ENCODE measurements around the gene TRNAU1AP.

The TRNAU1AP gene

DNA sequence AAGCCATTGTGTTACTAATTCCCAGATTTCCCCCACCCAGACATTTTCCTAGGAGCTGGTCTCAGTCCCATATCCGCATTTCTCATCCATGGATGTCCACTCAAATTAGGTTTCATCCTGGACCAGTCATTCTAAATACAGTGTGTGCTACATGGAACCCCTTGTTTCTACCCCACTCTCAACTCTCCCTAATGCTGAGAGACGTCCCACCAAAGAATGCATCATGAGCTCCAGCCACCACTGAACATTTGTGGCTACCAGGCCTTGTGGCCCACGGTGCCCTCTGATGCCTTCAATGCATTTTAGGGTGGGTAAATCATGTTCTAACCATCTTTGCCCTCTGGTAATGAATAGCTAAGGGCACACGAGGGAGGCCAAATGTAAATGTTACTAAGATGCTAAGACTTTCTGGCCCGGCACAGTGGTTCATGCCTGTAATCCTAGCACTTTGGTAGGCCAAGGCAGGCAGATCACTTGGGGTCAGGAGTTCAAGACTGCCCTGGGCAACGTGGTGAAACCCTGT lies 25.9 kb downstream of the TRNAU1AP start:
- TF ChIP-seq, protein P1, sequence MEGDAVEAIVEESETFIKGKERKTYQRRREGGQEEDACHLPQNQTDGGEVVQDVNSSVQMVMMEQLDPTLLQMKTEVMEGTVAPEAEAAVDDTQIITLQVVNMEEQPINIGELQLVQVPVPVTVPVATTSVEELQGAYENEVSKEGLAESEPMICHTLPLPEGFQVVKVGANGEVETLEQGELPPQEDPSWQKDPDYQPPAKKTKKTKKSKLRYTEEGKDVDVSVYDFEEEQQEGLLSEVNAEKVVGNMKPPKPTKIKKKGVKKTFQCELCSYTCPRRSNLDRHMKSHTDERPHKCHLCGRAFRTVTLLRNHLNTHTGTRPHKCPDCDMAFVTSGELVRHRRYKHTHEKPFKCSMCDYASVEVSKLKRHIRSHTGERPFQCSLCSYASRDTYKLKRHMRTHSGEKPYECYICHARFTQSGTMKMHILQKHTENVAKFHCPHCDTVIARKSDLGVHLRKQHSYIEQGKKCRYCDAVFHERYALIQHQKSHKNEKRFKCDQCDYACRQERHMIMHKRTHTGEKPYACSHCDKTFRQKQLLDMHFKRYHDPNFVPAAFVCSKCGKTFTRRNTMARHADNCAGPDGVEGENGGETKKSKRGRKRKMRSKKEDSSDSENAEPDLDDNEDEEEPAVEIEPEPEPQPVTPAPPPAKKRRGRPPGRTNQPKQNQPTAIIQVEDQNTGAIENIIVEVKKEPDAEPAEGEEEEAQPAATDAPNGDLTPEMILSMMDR (IDR thresholded peaks at IDR 0.05), result no peak

DNA sequence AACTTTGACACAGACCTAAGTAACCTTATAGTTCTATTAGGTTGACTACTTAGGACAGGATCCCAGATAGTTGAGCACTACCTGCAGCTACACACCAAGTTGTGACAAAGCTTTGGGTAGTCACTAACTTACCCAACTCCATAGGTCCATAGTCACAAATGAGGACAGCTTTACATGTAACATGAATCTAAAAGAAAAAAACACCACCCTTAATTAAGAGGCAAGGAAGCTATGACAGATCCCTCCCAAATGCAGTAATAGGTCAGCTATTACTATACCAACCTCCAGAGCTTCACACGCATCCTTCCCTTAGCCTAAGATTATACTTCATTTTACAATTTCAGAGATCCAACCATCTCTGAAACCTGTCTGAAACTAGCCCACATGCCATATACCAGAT lies 26.5 kb downstream of the TRNAU1AP start:
- TF ChIP-seq, protein P1 (IDR thresholded peaks at IDR 0.05), result no peak

DNA sequence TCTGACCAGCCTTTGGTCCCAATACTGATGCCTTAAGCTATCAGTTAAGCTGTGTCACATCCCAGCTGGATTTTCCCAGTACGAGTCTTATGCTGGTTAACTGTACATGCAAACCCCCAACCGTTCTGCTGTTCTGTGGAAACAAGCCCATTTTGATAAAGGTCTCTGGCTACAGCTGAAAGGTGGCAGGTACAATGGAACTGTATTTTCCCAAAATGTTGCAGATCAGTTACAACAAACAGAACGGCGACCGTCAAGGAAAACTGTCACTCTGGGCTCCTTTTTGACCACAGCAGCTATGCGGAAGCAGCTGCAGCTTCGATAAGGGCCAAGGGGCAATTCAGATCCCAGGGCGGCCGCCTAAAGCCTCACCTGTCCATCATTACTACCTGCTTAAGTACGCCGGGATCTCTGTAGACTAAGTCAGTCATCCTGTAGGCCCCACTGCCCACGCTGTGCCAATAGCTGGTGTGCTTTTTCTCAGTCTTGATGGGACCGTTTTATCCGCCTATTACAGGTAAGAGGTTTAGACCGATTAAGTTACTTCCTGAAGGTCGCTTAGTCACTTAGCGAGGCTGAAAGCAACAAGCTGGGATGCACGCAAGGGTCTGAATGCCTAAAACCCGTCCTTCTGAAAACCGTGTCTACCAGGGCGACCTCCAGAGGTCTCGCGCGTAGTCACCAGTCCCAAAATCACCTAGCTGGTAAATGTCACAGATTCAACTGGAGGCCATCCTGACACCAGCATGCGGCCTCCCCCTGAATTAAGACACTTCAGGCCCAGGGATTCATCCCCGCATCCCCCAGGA lies 28.0 kb downstream of the TRNAU1AP start:
- TF ChIP-seq, protein P1 (IDR thresholded peaks at IDR 0.05), result peak; percentile 45; the same call in 1 of the 2 replicates

DNA sequence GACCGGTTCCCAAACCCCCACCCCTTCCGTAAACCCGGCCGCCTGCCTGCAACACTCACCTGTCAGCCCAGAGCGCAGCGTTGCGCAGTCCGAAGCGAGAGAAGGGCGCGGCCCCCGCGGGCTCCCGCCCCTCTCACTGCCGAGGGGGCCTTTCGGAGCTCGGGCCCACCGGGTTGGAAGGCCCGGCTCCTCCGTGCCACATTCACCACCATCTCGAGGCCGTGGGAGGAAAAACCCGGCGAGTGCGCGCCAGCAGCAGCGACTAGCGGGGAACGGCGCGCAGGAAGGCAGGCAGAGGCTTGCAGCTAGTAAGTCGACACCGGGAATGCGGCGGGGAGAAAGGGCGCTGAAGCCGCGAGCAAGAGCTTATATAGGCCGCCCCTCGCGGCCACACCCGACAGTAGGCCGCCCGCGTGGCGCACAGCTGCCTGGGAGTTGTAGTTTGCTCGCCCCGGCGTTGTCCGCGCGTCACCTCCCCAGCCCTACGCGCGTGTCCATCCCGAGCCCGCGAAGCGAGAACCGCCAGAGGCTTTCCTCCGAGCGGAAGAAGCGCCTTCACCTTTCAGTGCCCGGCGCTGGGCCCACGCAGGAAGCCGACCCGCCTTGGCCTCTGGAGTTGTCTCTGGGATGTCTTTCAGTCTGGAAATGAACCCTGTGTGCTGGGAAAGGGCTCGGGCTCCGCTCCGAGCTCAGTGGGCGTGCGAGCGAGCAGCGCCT lies 28.8 kb downstream of the TRNAU1AP start:
- TF ChIP-seq, protein P1 (IDR thresholded peaks at IDR 0.05), result no peak

DNA sequence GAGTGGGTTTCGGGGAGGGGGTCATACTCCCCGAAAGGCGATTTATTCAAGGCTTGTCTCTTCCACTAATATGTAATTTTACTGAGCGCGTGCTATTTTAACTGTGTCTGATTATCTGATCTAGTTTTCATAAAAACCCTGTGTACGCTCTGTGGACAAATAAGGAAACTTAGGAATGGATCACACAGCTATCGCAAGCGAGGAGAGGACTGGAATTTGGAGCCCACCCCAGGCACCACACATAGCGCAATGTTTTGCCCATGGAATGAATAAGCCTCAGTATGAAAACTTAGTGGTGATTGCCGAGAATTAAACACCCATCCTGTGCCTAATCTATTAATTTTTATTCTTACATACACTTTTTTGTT lies 29.3 kb downstream of the TRNAU1AP start:
- TF ChIP-seq, protein P1 (IDR thresholded peaks at IDR 0.05), result no peak

DNA sequence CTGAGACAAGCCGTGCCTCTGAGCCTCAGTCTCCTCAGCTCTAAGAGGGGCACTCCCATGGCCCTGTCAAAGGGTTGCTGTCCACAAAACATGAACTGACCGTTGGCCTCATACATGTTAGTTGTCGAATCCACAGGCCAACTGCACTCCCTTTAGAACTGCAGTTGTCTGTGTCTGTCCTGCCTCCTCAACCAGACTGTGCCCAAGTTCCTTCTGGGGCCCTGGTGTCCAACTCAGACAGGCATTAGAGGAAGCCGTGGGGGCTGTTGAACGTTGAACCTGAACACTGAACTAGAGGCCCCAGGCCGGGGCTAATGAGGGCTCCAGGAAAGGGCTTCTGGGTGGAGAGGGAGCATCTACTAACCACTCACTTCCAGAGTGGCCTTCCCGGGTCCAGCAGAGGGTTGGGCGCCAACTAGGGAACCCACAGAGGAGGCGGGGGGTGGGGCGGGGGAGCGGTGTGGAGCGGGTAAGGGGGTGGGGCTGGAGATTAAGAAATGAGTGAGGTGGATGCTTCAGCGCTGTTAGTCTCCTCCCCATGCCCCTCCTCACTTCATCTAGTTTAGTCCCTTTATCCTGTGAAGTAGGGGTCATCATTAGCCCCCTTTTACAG lies 38.9 kb downstream of the TRNAU1AP start, which contains the start of gene RAB42:
Gene RAB42 (plus strand): TSS at position 558 of the 613 bp plus-strand sequence. CDS start 247 bp downstream, outside the sequence.
- TF ChIP-seq, protein P1 (IDR thresholded peaks at IDR 0.05), result no peak

DNA sequence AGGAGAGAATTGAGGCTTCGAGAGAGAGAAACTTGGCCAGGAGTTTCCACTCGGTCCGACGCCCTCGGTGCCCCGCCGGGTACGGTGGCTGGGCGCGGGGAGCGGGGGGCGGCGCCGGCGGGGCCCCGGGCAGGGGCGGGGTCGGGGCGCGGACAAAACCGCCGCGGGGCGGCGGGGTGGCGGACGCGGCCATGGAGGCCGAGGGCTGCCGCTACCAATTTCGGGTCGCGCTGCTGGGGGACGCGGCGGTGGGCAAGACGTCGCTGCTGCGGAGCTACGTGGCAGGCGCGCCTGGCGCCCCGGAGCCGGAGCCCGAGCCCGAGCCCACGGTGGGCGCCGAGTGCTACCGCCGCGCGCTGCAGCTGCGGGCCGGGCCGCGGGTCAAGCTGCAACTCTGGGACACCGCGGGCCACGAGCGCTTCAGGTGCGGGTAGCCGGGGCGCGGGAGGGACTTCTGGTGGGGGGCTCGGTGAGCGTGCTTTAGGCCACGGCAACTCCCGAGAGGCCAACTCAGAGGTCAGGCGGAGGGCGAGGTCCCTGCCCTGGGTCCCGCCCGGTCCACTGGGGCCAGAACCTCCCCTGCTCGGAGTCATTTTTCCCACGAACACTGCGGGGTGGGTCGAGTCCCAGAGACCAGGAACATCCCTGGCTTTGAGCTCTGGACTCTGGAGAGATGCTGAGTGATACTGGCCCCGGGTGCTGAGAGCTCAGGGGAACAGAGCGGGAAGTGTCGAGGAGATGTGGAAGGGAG lies 39.6 kb downstream of the TRNAU1AP start:
- TF ChIP-seq, protein P1 (IDR thresholded peaks at IDR 0.05), result no peak
